ENCODE data around the gene PPP2R1B.

DNA sequence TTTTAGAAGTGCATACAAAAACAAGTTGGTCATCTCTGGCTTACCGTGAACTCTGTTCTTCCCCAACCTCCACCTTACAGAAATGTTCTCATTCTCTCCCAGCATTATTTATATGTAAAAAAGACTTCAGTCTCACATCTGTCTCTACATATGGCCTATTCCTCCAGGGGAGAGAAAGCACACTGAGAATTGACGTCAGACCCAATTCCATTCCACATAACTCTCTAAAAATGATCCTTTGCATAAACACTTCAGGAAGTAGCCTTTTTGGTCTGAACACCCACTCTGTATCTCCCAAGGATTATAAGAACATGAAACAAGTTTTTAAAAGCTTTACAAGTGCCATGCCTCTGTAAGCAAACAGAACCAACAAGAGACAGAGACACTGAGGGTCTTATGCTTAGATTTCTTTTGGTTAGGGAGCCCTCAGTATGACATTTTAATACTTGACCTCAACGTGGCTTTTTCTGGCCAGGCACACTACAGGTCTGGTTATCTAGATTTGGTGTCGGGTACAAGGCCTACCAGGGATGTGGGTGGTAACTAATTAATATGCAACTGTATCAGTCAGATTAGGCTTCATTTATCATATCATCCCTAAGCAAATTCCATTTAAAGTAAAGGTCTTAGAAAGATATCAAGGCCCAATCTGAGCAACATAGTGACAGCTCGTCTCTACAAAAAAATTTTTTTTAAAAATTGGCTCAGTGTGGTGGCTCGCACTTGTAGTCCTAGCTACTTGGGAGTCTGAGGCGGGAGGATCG is 48.5 kb upstream of the PPP2R1B start:
- no peak for TF ChIP-seq EZH2 (IDR thresholded peaks at IDR 0.05; ENCODE audit: borderline replicate concordance, low read depth, low read length, severe bottlenecking)
- TF ChIP-seq, protein P1, sequence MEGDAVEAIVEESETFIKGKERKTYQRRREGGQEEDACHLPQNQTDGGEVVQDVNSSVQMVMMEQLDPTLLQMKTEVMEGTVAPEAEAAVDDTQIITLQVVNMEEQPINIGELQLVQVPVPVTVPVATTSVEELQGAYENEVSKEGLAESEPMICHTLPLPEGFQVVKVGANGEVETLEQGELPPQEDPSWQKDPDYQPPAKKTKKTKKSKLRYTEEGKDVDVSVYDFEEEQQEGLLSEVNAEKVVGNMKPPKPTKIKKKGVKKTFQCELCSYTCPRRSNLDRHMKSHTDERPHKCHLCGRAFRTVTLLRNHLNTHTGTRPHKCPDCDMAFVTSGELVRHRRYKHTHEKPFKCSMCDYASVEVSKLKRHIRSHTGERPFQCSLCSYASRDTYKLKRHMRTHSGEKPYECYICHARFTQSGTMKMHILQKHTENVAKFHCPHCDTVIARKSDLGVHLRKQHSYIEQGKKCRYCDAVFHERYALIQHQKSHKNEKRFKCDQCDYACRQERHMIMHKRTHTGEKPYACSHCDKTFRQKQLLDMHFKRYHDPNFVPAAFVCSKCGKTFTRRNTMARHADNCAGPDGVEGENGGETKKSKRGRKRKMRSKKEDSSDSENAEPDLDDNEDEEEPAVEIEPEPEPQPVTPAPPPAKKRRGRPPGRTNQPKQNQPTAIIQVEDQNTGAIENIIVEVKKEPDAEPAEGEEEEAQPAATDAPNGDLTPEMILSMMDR (IDR thresholded peaks at IDR 0.05; ENCODE audit: borderline replicate concordance, extremely low read depth, low read length, poor library complexity, severe bottlenecking): no peak

All from DND-41 (cell line).